ENCODE data around the gene SHISAL1. TPM values are rescaled to one million over a fixed set of nuclear protein-coding genes. Genes with fewer than 3 reads are reported as not detected.

SHISAL1 gene
- total RNA-seq, 1 donor from 2014 or later: 5.0 TPM

DNA sequence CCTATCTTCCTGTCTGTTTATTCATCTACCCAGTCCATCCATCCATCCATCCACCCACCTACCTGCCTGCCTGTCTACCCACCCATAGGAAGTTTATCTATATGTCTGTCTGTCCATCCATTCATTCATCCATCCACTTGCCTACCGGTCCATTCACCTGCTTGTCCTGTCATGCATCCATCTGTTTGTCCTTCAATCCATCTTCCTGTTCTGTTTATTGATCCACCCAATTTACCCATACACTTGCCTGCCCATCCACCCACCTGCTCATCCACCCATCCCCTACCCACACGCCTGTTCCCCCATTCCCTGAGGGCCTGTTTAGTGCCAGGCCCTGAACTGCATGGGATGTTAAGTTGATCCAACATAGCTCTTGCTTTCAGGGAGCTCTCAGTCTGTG, 113.6 kb downstream of the SHISAL1 start:
- H3K4me1 Mint-ChIP-seq (ENCODE audit: unreplicated experiment): no peaks in the 10 kb centered on the region
- DNase-seq (ENCODE audit: extremely low spot score, unreplicated experiment): no peak
- H3K36me3 Mint-ChIP-seq (ENCODE audit: unreplicated experiment): no peaks in the 10 kb centered on the region
- H3K4me3 Mint-ChIP-seq (ENCODE audit: unreplicated experiment): no peak overlapping the region
- H3K27ac Mint-ChIP-seq (ENCODE audit: unreplicated experiment): no peak overlapping the region
- H3K9me3 Mint-ChIP-seq (ENCODE audit: unreplicated experiment): no peaks in the 10 kb centered on the region
- peaks cover 23% of the 10 kb centered on the region for H3K27me3 Mint-ChIP-seq (ENCODE audit: unreplicated experiment)
- TF ChIP-seq, protein P1, sequence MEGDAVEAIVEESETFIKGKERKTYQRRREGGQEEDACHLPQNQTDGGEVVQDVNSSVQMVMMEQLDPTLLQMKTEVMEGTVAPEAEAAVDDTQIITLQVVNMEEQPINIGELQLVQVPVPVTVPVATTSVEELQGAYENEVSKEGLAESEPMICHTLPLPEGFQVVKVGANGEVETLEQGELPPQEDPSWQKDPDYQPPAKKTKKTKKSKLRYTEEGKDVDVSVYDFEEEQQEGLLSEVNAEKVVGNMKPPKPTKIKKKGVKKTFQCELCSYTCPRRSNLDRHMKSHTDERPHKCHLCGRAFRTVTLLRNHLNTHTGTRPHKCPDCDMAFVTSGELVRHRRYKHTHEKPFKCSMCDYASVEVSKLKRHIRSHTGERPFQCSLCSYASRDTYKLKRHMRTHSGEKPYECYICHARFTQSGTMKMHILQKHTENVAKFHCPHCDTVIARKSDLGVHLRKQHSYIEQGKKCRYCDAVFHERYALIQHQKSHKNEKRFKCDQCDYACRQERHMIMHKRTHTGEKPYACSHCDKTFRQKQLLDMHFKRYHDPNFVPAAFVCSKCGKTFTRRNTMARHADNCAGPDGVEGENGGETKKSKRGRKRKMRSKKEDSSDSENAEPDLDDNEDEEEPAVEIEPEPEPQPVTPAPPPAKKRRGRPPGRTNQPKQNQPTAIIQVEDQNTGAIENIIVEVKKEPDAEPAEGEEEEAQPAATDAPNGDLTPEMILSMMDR (IDR thresholded peaks at IDR 0.05): no peak

DNA sequence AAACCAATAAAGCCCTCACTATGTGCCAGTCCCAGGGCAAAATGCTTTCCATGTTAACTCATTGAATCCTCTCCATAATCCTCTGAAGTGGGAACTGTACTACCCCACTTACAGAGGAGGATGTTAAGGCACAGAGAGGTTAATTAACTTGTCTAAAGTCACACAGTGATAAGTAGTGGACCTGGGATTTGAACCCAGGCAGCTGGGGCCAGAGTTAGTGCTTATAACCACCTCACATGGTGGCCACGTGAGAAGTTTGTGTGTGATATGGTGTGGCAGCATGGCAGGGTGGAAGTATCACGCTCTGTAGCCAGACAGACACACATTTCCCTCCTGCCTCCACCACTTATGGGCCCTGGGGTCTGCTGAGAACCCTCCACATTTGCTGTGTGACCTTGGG, 115.5 kb downstream of the SHISAL1 start:
- Mint-ChIP-seq H3K4me1 (ENCODE audit: unreplicated experiment) (no peaks in the 10 kb centered on the region), H3K27ac (ENCODE audit: unreplicated experiment) (no peak overlapping the region), H3K9me3 (ENCODE audit: unreplicated experiment) (no peaks in the 10 kb centered on the region), H3K27me3 (ENCODE audit: unreplicated experiment) (peaks cover 29% of the 10 kb centered on the region), H3K4me3 (ENCODE audit: unreplicated experiment) (no peak overlapping the region), H3K36me3 (ENCODE audit: unreplicated experiment) (no peaks in the 10 kb centered on the region)
- TF ChIP-seq, protein P1 (IDR thresholded peaks at IDR 0.05): no peak
- DNase-seq (ENCODE audit: extremely low spot score, unreplicated experiment): no peak

- Mint-ChIP-seq H3K4me1 (ENCODE audit: unreplicated experiment) (no peaks in the 10 kb centered on the region), H3K36me3 (ENCODE audit: unreplicated experiment) (no peaks in the 10 kb centered on the region), H3K4me3 (ENCODE audit: unreplicated experiment) (no peak overlapping the region), H3K9me3 (ENCODE audit: unreplicated experiment) (no peaks in the 10 kb centered on the region), H3K27ac (ENCODE audit: unreplicated experiment) (no peak overlapping the region), H3K27me3 (ENCODE audit: unreplicated experiment) (peaks cover 25% of the 10 kb centered on the region)
- TF ChIP-seq, protein P1 (IDR thresholded peaks at IDR 0.05): no peak
- DNase-seq (ENCODE audit: extremely low spot score, unreplicated experiment): no peak
Measured at GRCh38 chr22:44196731-44197131, 116.0 kb downstream of the SHISAL1 start.

- no peak for DNase-seq (ENCODE audit: extremely low spot score, unreplicated experiment)
- H3K9me3 Mint-ChIP-seq (ENCODE audit: unreplicated experiment): no peaks in the 10 kb centered on the region
Measured at GRCh38 chr22:44196241-44196640, 116.5 kb downstream of the SHISAL1 start.

DNA sequence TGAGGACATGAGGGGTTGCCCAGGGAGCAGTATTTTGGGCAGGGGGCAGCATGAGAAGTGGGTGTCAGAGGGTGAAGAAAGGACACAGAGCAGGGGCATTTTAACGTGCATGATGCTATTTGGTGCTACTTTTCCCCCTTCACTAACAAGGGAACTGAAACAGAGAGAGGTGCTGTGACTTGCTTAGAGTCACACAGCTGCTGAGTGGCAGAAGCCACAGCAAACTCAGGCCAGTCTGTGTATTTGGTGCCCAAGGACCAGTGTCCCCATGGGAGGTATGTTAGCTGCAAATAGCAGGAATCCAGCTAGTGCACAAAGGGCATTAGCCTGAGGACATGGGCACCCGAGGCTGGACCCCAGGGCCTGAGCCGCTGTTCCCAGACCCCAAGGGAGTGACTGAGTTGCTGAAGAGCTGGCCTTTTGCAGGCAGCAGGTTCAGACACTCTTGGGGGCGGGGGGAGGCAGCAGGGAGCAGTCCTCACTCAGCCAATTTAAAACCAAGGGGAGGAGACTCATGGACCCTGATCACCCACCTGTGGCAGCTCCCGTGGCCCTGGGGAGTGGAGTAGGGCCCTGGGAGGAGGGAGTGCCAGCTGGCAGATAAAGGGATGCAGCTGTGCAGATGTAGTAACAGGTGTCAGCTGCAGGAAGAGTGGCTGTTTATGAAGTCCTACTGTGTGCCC, 117.4 kb downstream of the SHISAL1 start:
- H3K36me3 Mint-ChIP-seq (ENCODE audit: unreplicated experiment): no peaks in the 10 kb centered on the region
- DNase-seq (ENCODE audit: extremely low spot score, unreplicated experiment): no peak
- no peak overlapping the region for H3K4me3 Mint-ChIP-seq (ENCODE audit: unreplicated experiment)
- H3K27me3 Mint-ChIP-seq (ENCODE audit: unreplicated experiment): peaks cover 24% of the 10 kb centered on the region
- no peaks in the 10 kb centered on the region for H3K4me1 Mint-ChIP-seq (ENCODE audit: unreplicated experiment)
- H3K9me3 Mint-ChIP-seq (ENCODE audit: unreplicated experiment): no peaks in the 10 kb centered on the region
- H3K27ac Mint-ChIP-seq (ENCODE audit: unreplicated experiment): no peak overlapping the region
- TF ChIP-seq, protein P1 (IDR thresholded peaks at IDR 0.05): no peak

More at GRCh38 chr22:44196241-44196640, 116.5 kb downstream of the SHISAL1 start:
- TF ChIP-seq, protein P1 (IDR thresholded peaks at IDR 0.05): no peak
- no peak overlapping the region for H3K4me3 Mint-ChIP-seq (ENCODE audit: unreplicated experiment)
- H3K27me3 Mint-ChIP-seq (ENCODE audit: unreplicated experiment): peaks cover 24% of the 10 kb centered on the region
- no peaks in the 10 kb centered on the region for H3K36me3 Mint-ChIP-seq (ENCODE audit: unreplicated experiment)
- no peaks in the 10 kb centered on the region for H3K4me1 Mint-ChIP-seq (ENCODE audit: unreplicated experiment)
- H3K27ac Mint-ChIP-seq (ENCODE audit: unreplicated experiment): no peak overlapping the region
